Lower leg skin (tissue), 4 donors: ENCODE results near the gene ATP13A3. TPM values are rescaled to one million over a fixed set of nuclear protein-coding genes. Genes with fewer than 3 reads are reported as not detected.

Experiments used
- DNase-seq, 2 donors: peaks; one replicate each; pipeline ENCODE4 v3.0.0-alpha.2; 2019; ENCODE audit warnings: low spot score in 2 of 2
- H3K4me3 ChIP-seq: fragments of 200-600 bp; sonication (generic); 2 replicates; pipeline ENCODE4 v1.5.1; 2017; ENCODE audit warnings: mild to moderate bottlenecking, low read depth; ENCODE audit not compliant: poor library complexity, severe bottlenecking
- POLR2A ChIP-seq, 2 donors: fragments of 450-650 bp; IDR thresholded peaks; one replicate each; pipeline ENCODE4 v1.6.1; 2016 to 2017; ENCODE audit warnings: antibody characterized with exemption in 2 of 2, mild to moderate bottlenecking in 1 of 2, moderate library complexity in 1 of 2
- WGBS, 2 donors: methylation state at CpG; one replicate each; pipeline ENCODE4 v1.1.5; 2018; 5-methylcytosine and 5-hydroxymethylcytosine counted together
- intact Hi-C: fragments of 100-400 bp; cut with DNase I; formaldehyde crosslinking; loops from one replicate; pipeline ENCODE4 v1.15.0; 2023; ENCODE audit warnings: low total_unique reads
- total RNA-seq, 4 donors: library from RNA; depleted of rRNA; stranded (reverse); fragments of >200 nt; gene quantifications; one replicate each; pipeline ENCODE4 v1.1.0, GENCODE V29; 2016
- TF ChIP-seq, protein P1 (sequence below), 3 donors: fragments of 450-650 bp; IDR thresholded peaks; one replicate each; pipeline ENCODE4 v1.5.1; 2016; ENCODE audit warnings: antibody characterized with exemption in 3 of 3, mild to moderate bottlenecking in 3 of 3, moderate library complexity in 2 of 3

The ATP13A3 gene
- total RNA-seq, 4 donors from 2014 or later, result 35.0 to 40.6 (median 38.2) TPM

DNA sequence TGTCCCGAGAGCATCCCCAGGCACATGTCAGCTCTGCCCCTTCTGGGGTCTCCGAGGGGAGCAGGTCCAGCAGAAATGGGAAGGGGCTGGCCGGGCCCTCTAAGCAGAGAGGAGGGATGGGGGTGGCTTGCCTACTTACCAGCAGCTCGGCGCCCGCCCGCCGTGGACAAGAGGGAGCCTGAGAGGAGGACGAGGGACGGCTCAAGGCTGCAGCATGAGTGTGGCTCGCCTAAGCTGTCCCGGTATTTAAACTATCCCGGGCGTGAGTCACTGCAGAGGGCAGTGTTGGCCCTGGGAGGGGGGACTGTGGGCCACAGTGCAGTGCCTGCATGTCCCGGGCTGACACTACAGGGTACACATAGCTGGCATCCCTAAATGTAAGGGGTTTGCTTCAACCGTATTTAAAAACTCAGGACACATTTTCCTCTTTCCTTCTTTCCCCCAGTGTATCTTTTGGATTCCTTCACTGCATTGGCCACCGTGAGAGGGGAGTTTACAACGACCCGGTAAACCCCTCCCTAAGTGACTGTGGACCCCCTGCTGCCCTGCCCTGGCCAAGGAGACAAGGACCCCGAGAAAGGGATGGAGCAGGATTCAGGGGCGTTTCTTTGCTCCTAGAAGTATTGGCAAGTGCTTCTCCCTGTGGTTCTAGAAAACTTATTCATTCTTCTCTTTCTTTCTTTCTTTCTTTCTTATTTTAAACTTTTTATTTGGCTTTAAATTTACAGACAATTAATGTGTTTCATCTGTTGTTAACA is 117.1 kb downstream of the ATP13A3 start, which contains the start of gene LRRC15:
LRRC15 (minus strand) TSS at position 222 of the 758 bp plus-strand sequence. CDS start 8,700 bp downstream, outside the sequence.
- no peak for TF ChIP-seq POLR2A (IDR thresholded peaks at IDR 0.05)
- TF ChIP-seq, protein P1, sequence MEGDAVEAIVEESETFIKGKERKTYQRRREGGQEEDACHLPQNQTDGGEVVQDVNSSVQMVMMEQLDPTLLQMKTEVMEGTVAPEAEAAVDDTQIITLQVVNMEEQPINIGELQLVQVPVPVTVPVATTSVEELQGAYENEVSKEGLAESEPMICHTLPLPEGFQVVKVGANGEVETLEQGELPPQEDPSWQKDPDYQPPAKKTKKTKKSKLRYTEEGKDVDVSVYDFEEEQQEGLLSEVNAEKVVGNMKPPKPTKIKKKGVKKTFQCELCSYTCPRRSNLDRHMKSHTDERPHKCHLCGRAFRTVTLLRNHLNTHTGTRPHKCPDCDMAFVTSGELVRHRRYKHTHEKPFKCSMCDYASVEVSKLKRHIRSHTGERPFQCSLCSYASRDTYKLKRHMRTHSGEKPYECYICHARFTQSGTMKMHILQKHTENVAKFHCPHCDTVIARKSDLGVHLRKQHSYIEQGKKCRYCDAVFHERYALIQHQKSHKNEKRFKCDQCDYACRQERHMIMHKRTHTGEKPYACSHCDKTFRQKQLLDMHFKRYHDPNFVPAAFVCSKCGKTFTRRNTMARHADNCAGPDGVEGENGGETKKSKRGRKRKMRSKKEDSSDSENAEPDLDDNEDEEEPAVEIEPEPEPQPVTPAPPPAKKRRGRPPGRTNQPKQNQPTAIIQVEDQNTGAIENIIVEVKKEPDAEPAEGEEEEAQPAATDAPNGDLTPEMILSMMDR (IDR thresholded peaks at IDR 0.05), result no peak

DNA sequence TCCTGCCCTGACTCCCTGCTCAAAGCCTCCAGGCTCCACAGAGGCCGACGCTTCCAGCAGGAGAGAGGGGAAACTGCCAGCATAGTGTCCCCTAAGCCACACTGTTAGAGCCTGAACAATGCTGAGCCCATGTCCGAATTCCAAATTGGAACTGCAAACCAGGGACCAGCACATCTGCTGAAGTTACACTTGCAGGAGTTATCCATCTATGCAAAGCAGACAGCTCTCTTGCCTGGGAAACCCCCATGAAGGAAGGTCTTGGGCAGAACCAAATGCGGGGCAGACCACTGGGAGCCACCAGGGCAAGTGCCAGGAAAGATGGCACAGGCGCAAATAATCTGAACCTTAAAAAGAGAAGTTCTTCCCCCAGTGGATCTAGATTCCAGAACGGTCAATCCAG is 117.9 kb downstream of the ATP13A3 start:
- TF ChIP-seq, protein P1 (IDR thresholded peaks at IDR 0.05), result no peak
- no peak for TF ChIP-seq POLR2A (IDR thresholded peaks at IDR 0.05)
- DNase-seq, result no peak
- intact Hi-C loops, result no loop called here
- no peak overlapping the region for H3K4me3 ChIP-seq
- WGBS, 2 donors, result 59 to 68% methylated on average over 6 of the region's 6 CpGs

More for the DNA sequence above, 117.1 kb downstream of the ATP13A3 start, which contains the start of gene LRRC15:
- intact Hi-C loops, result no loop called here
- 10 to 19% methylated on average over 20 to 21 of the region's 21 CpGs for WGBS, 2 donors
- no peak within 1 kb of the TSS for H3K4me3 ChIP-seq
- DNase-seq, result no peak

DNA sequence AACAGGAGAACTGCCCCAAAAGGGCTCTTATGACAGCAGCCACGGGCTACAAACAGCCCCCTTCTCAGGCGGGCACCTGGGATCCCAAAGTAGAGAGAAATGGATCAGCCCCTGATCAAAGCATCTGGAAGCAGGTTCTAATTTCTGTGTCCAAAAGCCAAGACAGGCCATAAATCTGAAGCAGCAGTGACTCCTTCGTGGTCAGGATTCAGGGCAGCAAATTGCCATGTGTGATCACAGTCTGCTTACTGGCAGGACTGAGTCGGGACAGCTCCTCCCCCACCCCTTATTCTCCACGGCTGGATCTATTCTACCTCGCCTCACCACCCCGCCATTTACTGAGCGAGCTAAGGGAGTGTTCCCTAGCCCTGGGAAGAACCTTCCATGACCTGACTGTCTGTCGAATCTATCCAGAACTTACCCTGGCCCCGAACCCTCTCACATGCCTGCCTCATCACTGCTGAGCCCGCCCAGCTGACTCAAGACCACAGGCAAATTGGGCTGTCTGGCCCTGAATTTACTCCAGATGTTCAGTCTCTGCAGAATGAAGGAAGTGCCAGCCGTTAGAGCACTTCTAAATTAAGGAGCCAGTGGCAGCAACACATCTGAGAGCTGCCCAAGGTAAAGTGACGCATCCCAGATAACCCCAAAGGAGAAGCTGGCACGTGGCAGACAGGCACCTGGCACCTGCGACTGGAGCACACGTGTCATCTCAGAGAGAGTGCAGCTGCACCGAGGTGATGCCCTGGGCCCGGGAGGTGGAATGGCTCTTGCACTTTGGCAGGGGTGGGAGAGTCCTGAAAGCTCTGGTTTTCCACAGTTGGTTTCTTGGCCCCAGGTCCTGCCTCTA is 118.6 kb downstream of the ATP13A3 start:
- H3K4me3 ChIP-seq, result no peak overlapping the region
- WGBS, 2 donors, result 46 to 52% methylated on average over 18 of the region's 18 CpGs
- peak in 1 of 2 donors; percentile 24 for DNase-seq
- TF ChIP-seq POLR2A (IDR thresholded peaks at IDR 0.05), result no peak
- TF ChIP-seq, protein P1 (IDR thresholded peaks at IDR 0.05), result no peak
- intact Hi-C loops, result no loop called here

DNA sequence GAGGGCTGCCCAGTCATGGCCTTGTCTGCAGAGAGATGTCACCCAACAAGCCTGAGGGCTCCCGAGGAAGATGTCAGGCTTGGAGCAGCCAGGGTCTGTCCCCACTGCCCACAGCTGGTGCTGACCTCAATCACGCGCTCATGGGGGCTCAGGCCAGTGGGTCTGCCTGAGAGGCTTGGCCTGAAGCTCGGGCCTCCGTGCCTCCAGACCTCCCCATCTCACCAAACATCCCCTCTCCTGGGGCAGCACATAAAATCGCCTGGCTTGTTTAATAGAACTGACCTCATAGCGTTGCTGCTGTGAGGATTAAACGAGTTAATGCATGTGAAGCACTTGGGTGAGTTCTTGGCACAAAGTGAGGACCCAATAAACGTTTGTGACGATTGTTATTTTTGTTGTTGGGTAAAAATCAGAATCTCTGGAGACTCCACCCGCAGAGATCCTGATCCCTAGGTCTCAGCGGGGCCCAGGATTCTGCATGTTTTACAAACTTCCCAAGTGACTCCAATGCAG is 120.8 kb downstream of the ATP13A3 start:
- 74 to 80% methylated on average over 9 to 12 of the region's 12 CpGs for WGBS, 2 donors
- no peak overlapping the region for H3K4me3 ChIP-seq
- intact Hi-C loops, result no loop called here
- TF ChIP-seq, protein P1 (IDR thresholded peaks at IDR 0.05), result no peak
- TF ChIP-seq POLR2A (IDR thresholded peaks at IDR 0.05), result no peak
- DNase-seq, result no peak

DNA sequence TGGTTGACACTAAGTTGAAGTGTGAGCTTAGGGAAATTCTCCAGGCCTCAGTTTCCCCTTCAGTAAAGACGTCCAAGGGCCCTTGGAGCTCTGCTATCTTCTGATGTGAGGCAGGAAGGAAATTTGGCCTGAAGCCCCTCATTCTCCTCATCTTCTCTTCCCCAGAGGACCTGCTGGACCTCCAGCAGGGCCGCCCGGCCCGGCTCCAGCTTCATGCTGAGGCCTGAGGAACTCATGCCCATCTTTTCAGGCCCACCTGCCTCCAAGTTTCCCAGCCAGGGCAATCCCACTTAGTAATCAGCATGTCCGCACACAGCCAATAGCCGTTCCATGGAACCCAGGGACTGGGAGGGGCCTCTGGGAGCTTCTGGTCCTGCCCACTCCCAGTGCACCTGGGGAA is 121.3 kb downstream of the ATP13A3 start:
- TF ChIP-seq, protein P1 (IDR thresholded peaks at IDR 0.05), result no peak
- no peak for TF ChIP-seq POLR2A (IDR thresholded peaks at IDR 0.05)
- no peak overlapping the region for H3K4me3 ChIP-seq
- DNase-seq, result no peak
- 94 to 95% methylated on average over 6 of the region's 6 CpGs for WGBS, 2 donors
- intact Hi-C loops, result no loop called here
